Metanephros (tissue), 2 donors: ENCODE measurements around the gene SH3BGR. TPM values are rescaled to one million over a fixed set of nuclear protein-coding genes. Genes with fewer than 3 reads are reported as not detected.

Experiments
- small RNA-seq: library from RNA; depleted of rRNA; stranded (forward); fragments of <200 nt; gene quantifications from one replicate; pipeline ENCODE3, GENCODE V24; 2014; ENCODE audit warnings: low replicate concordance
- total RNA-seq: library from RNA; depleted of rRNA; stranded (reverse); fragments of >200 nt; gene quantifications from one replicate; pipeline ENCODE4 v1.2.3, GENCODE V29; 2014

Gene SH3BGR
- total RNA-seq, result 9.8 TPM

GRCh38 chr21:39451332-39452206, at the start of gene SH3BGR:
Gene SH3BGR, plus strand, starts transcription at chr21:39451970. Its CDS starts 127 bp downstream, at chr21:39452097.

GRCh38 chr21:39445321-39446269, 6.2 kb upstream of the SH3BGR start, which contains the start of gene LCA5L:
Gene LCA5L, minus strand, starts transcription at chr21:39445778. Its CDS starts 17,285 bp downstream, at chr21:39428493.

Small RNA genes lying within 50 kb of the gene (small RNA-seq; reads per million reads assigned to genes)
- 0.07 reads per million for gene MIR6508

Other genes starting within 250 kb of the SH3BGR start
- 96.7 TPM for gene BRWD1, start 138.3 kb upstream of the SH3BGR start, total RNA-seq
- 194 TPM for gene HMGN1, start 102.9 kb upstream of the SH3BGR start, total RNA-seq
- 2.0 TPM for gene LCA5L, start 6.2 kb upstream of the SH3BGR start, total RNA-seq
- gene B3GALT5, start 161.0 kb downstream of the SH3BGR start, total RNA-seq, result 1.9 TPM